Stimulated activated CD8-positive, alpha-beta memory T cell treated with anti-CD3 and anti-CD28 coated beads, Interleukin-12 subunit alpha, Interleukin-12 subunit beta, amount 100 ng/mL, for 4 hours (primary cell): ENCODE measurements around the gene CPB1.

ENCODE experiments used
- DNase-seq: peaks from one replicate; pipeline ENCODE4 v3.0.0-alpha.2; 2020; ENCODE audit warnings: low read depth

CPB1 gene

GRCh38 chr3:148883163-148883562 is 55.6 kb downstream of the CPB1 start:
- no peak for DNase-seq

- no peak for DNase-seq
These were observed 56.6 kb downstream of the CPB1 start for GRCh38 chr3:148884261-148884660.

DNA sequence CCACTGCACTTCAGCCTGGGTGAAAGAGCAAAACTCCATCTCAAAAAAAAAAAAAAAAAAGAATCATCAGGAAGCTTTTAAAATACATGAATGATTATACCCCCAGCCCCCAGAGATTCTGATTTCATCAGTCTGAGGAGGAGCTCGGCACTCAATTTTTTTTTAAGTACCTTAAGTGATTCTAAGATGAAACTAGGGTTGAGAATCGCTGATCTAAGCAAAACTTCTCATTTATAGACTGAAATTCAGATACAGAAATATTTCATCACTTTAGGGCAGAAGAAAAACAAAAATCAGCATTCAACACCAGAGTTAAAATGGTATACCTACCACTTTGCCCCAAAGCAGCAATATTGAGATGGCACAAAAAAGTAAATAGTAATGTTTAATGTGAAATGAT is 62.2 kb downstream of the CPB1 start:
- DNase-seq: no peak

DNA sequence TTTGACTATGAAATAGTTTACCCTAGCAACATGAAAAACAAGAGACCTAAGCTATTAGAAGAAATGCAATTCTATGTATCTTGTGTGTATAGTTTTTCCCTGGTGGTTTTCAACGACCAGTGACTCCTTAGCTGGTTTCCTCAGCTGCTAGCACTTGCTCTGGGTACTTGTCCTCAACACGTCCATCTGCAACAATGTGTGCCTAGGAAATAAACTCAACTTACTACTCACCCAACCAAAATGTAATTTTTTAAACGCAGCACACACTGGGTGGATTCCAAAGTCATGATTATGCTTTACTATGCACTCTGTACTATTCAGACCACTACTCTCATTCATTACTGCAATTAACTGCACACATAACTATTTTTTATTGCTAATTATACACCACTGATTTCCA is 68.5 kb downstream of the CPB1 start:
- DNase-seq: no peak

- no peak for DNase-seq
These were observed 74.6 kb downstream of the CPB1 start for GRCh38 chr3:148901987-148902791.

DNA sequence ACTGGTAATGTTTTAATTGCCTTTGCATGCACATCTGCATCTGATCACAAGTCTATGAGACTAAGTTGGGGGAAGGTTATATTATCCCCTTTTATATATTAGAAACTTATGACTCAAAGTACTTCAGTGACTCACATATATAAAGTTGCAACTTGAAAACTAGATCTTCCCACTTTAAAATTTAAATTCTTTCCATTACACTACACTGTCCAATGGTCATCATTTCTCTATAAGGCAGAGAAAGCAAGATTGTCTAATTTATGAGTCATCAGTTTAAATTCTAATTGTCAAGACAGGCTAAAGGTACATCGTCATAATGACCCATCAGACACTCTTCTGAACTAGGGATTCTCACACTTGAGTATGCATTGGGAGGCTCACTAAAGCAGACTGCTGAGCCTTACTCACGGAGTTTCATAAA is 75.4 kb downstream of the CPB1 start:
- no peak for DNase-seq

GRCh38 chr3:148903941-148904340 is 76.3 kb downstream of the CPB1 start:
- DNase-seq: no peak

DNA sequence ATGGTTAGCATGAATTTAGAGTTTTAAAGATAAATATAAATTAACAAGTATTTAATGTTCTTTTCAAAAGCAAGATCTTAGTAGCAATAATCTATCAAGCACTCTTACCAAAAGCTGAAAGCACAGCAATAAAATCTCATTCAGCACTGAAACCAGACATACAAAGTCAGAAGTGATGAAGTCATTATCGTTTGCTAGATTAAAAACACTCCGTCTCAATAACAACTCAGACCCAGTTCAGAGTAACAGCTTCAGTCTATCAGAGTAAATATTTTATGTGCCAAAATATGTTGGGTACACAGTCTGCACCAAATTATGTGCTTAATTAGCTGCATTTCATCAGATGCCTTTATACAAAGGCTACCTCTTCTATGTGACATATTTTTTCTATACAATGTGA is 79.1 kb downstream of the CPB1 start:
- DNase-seq: no peak
